H54 (cell line): ENCODE measurements around the gene UHMK1.

Experiments
- DNase-seq: peaks from one replicate; pipeline ENCODE4 v3.0.0; 2011; ENCODE audit warnings: low spot score, mixed read lengths; ENCODE audit not compliant: insufficient read length
- FAIRE-seq: peaks from 3 replicates; lab custom pipeline; 2011; peaks lifted over from hg19 to GRCh38; lab: Jason Lieb, UNC
- POLR2A ChIP-seq: IDR thresholded peaks from 2 replicates; pipeline ENCODE4 v1.6.1; 2011; ENCODE audit warnings: low read depth, mild to moderate bottlenecking, low read length

Gene UHMK1

DNA sequence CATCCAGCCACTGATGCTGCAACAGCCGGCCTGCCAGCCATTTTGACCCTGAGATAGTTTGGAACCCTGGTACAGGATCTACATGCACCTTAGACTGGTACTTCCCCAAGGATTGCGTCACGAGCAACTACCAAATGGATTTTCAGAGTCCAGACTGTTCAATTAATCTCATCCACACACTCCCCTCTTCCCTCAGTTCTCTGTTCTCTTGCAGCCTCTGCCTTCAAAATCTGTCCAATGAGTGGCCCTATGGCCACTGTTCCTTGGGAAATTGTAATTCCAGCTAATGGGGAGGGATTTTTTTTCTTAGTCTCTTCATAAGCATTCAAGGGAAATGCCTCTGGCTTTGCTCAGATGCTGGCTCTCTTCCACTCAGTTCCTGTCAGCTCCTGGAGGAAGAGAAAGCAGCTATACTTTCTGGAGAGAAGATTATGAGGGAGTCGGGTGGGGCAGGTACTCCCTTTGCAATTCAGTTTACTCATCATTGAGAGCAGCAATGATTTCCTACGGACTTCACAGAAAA, 44.1 kb downstream of the UHMK1 start:
- FAIRE-seq (peak; percentile 82), DNase-seq (peak; percentile 48)
- TF ChIP-seq POLR2A = no peak

- TF ChIP-seq POLR2A = no peak
- FAIRE-seq (no peak), DNase-seq (no peak)
Observed at GRCh38 chr1:162543228-162543627, 45.6 kb downstream of the UHMK1 start.

DNA sequence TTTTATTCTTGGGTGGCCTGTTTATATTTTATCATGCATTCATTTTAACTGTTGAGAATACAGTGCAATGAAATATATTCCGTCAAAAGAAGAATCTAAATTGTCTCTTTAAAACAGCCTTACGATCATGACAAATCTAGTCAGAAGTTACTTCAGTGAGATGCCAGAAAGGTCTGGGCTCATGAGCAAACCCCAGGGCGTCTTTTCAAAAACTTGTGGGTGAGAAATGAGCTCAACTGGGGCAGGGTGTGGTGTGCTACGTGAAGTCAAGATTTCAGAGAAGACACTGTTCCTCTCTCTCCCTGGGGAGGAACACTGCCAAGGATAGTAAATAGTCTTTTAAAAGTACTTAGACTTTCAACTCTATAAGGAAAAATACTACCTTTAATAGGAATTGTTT, 50.6 kb downstream of the UHMK1 start:
- DNase-seq (no peak), FAIRE-seq (no peak)
- TF ChIP-seq POLR2A = no peak

GRCh38 chr1:162549001-162549400, 51.4 kb downstream of the UHMK1 start:
- FAIRE-seq (no peak), DNase-seq (no peak)
- TF ChIP-seq POLR2A = no peak

DNA sequence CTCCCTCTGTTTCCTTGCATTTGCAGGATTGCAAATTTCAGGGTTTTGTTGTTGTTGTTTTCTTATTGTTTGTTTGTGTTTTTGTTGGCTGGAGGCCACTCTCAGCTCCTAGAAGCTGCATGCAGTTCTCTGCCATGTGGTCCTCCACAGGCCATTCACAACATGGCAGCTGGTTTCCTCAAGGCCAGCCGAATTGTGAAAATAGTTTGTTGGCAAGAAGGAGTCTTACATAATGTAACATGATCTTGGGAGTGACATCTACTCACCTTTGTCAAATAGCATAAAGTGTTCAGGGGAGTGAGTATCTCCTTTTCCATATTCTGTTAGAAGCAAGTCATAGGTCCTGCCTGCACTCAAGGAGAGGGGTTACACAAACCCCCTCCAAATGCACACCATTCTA, 53.3 kb downstream of the UHMK1 start:
- TF ChIP-seq POLR2A = no peak
- FAIRE-seq = no peak
- DNase-seq = no peak

DNA sequence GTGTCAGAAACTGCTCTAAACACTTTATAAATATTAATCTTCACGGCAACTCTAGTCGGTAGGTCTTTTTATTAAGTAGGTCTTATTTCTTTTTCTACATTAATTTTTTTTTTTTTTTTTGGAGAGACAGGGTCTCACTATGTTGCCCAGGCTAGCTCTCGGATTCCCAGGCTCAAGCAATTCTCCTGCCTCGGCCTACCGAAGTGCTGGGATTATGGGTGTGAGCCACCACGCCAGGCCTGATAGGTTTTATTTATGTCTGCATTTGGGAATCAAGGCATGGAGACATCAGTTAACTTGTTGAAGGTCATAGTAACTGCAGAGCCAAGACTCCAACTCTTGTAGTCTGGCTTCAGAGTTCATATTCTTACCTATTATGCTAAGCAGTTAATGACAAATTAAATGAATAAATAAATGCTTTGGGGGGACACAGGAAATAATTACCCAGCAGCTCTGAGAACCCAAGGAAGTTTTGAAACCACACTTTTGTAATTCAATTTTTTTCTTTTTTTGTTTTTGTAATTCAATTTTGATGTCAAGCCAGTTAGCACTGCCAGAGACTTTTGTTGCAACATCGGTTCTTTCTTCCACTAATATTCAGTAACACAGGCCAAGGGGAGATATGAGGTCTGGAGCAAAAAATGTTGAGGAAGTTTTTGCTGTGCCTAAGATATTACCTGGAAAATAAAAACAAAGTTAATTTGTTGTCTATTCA, 54.5 kb downstream of the UHMK1 start:
- FAIRE-seq = no peak
- DNase-seq = no peak
- no peak for TF ChIP-seq POLR2A

DNA sequence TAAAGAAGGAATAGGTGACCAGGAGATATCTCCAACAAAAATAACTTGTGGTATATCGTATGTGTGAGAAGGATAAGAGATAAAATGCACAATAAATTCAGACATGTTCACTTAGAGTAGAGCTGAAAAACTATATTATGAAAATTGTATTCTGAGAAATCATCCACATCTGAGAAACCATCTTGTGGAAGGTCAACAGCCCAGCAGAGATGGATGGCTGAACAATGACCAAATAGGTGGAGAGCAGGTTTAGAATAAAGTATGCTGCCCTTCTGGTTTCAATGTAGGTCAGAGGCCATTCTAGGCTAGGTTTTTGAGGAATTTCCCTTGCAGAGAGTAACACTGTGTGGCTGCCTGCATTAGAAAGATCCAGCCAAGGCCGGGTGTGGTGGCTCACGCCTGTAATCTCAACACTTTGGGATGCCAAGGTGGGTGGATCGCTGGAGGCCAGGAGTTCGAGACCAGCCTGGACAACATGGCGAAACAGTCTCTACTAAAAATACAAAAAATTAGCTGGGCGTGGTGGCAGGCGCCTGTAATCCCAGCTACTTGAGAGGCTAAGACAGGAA, 55.1 kb downstream of the UHMK1 start:
- no peak for FAIRE-seq
- no peak for DNase-seq
- TF ChIP-seq POLR2A = no peak

DNA sequence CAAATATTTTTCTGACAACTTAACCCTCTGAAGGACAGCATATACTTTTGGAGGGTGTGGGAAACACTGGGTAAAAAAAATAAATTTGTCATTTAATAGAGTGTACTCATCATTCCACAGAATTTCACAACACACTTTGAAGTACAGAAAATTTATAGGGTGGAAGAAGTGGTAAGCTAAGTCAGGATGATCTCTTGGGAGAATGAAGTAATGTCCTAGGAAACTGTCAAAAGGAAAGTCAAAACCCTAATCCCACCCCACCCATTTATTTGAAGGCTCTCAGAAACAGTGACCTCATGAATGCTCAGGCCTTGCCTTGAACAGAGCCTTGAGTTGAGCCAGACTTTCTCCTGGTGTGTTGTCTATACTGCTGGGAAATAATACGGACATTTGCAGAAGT, 56.6 kb downstream of the UHMK1 start:
- no peak for FAIRE-seq
- TF ChIP-seq POLR2A = no peak
- DNase-seq = no peak

- DNase-seq (no peak), FAIRE-seq (no peak)
- no peak for TF ChIP-seq POLR2A
Observed at GRCh38 chr1:162557536-162557935, 59.9 kb downstream of the UHMK1 start.

GRCh38 chr1:162560303-162561036, 62.9 kb downstream of the UHMK1 start:
- DNase-seq (no peak), FAIRE-seq (no peak)
- no peak for TF ChIP-seq POLR2A

GRCh38 chr1:162561037-162561615, 63.5 kb downstream of the UHMK1 start:
- FAIRE-seq (peak; percentile 33), DNase-seq (peak; percentile 86)
- TF ChIP-seq POLR2A = peak; percentile 91

- FAIRE-seq (no peak), DNase-seq (no peak)
- TF ChIP-seq POLR2A = peak; percentile 100
Observed at GRCh38 chr1:162561616-162562469, 64.2 kb downstream of the UHMK1 start, which contains the start of gene UAP1. UAP1 (plus strand) TSS chr1:162561722; CDS start chr1:162566069, 4,347 bp downstream.

GRCh38 chr1:162562470-162562828, 64.8 kb downstream of the UHMK1 start:
- FAIRE-seq (peak; percentile 6), DNase-seq (no peak)
- no peak for TF ChIP-seq POLR2A
